Measurements from ENCODE around the gene SLC22A23.

The SLC22A23 gene

DNA sequence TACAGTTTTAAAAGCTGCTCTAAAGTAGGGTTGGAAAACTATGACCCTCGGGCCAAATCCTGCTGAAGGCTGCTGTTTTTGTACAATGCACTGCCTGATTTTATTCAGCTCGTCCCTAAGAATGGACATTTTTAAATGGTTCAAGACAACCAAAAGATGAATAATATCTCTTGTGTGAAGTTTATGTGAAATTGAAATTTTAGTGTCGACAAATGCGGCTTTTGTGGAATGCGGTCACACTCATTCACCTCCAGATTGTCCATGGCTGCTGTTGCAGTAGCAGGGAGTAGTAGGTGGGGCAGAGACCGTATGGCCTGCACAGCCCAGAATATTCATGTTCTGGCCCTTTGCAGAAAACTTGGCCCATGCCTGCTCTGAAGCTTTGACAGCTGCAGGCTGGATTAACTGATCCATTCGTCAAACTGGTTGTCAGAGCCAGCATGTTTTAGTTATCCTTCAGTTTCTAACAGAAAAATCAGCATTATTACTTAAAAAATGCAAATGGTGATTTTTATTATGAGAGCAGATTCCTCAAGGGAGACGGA lies 106.5 kb downstream of the SLC22A23 start:
- no peak for DNase-seq

DNA sequence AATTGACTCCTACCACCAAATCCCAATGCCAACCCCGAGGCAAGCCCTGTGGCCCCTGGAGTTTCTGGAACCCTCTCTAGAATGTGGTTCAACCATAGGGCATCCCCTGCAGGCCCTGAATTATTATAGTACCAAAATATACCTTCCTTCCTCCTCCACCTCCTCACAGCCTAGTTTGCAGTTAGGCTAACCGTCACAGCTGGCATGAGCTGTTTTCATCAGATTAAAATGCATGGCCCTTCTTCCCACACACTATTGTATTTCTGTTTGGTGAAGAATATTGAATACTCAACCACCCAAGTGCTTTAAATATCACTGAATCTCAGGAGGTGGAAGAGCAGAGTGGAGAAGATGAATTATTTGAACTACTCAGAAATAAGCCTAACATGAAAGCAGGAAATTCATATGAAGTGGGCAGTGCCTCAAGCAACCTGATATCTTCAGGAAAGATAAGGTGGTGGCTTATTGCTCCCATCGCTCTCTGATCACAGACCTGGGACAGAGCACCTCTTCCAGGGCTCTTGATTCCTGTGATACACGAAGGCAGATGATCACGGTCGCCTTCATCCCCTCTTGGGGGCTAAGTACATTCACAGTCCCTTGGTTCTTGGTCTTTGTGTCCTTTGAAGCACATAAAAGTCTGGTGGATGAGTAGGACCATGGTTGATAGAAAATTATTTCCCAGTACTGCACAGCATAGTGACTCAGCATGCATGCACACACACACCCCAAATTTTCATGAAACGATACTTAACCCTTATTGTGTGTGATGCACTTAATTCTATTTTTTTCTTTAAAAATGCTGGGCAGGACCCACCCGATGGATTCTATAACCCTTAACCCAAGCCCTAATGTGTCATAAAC lies 107.2 kb downstream of the SLC22A23 start:
- peak; percentile 56 for DNase-seq

DNA sequence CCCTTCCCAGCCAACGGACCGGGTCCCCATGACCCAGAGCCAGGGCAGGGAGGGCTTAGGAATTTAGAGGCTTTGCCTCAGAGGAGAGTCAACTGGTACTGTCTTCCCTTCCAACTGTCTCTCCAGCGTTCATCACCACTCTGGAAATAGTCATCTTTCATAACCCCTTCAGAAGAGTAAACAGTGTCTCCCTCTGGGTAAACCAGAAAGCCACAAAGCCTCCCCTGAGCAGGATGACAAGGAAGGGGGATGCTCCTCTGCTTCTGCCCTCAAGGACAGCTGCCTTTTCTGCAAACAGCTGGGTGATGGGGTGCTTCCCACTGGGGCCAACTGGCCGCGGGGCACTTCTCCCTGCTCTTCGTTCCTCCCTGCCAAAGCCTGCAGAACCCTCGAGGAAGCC lies 108.0 kb downstream of the SLC22A23 start:
- peak; percentile 10 for DNase-seq

DNA sequence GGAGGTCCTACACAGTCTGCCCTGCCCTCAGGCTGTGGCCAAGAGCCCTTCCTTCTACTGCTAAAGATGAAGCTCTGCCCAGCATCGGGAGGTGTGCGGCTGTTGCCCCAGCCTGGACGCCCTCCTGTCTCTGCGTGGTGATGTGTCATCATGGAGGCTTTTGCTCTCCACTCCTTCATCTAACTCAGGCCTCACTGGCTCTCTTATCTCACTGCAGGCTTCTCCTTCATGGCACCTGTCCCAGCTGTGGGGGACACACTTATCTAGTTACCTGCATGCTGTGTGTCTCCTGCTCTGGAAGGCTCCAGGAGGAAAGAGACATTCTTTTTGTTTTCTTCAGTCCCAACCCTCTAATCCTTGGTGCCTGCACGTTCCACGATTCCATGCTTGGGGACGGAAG lies 109.0 kb downstream of the SLC22A23 start:
- DNase-seq: no peak

DNA sequence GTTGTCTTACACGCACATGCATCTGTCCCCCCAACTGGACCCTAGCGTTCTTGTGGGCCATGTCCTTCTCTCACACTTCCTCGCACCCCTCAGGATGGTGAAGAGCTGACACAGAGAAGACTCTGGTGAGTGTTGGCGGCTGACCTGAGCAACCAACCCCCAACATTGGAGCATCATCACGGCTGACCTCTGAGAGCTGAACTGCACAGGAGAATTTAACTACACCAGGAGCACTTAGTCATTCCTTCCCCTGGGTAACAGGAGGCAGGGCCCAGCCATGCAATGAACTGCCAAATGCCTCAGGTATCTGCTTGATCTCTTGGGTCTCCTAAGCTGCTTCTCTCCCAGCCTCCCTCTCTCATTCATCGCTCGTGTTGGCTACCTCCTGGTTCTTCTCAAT lies 109.6 kb downstream of the SLC22A23 start:
- DNase-seq: no peak

DNA sequence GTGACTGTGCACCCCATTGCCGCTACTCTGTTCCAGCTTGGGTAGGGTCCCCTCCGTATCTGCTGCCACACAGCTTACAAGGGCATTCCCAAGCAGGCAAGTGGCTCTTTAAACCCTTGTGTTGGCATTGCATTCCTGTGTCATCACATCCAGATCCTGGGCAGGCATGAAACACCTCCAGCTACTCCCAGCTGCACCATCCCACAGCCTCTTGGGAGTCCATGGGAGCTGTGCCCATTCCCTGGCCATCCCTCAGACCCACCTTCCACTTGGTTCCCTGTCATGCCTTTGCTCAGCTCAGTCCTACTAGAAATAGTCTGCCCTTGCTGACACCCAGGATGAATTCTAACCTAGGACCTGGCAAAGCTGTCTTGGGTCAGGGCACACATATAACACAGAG lies 110.4 kb downstream of the SLC22A23 start:
- no peak for DNase-seq

DNA sequence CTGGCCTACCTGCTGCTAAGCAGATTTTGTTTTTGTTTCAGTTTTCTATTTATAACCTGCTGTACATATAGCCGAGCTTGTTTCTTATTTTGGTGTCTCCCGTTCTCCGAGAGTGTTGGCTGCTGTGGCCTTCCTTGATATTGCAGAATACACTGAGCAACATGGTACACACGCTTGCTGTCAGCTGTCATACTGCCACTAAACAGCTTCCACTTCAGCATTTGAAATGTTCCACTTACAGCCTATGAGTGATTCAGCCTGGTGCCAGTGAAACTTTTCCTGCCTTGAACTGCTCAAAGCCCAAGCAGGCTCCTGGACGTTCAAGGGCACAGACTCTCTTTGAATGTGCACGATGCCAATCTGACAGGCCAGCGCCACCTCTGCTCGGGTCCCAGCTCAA lies 111.0 kb downstream of the SLC22A23 start:
- no peak for DNase-seq

DNA sequence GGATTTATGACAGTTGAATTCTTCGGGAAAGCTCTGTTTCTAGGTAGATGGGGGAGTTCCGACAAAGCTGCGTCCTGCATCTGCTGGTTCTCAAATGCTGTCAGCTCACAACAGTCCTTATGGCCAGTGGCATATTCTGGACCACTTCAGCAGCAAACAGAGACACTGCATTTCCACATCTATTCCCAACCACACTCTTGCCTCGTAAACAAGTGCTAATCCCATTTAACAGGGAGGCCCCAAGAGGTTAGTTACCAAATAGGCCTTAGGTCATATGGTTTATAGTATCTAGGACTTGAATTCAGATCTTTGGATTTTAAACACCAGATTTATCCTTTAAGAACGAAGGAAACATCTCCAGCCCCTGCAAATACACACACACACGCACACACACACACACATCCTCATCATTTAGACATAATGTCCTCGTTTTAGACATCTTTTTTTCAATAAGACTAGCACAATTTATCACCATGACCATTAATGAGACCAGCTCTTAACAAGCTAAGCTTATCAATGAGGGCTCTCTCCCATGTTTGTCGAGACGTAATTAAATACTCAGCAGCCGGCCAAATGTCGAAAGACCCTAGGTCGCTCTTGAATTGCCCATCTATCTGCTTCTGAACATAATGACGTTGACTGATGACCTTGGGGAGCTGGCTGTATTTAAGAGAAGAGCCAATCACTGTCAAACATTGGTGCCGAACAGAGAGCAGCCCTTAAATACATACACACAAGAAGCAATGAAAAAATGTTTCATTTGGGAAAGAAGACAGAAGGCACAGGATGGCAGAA lies 113.6 kb downstream of the SLC22A23 start:
- DNase-seq: no peak

DNA sequence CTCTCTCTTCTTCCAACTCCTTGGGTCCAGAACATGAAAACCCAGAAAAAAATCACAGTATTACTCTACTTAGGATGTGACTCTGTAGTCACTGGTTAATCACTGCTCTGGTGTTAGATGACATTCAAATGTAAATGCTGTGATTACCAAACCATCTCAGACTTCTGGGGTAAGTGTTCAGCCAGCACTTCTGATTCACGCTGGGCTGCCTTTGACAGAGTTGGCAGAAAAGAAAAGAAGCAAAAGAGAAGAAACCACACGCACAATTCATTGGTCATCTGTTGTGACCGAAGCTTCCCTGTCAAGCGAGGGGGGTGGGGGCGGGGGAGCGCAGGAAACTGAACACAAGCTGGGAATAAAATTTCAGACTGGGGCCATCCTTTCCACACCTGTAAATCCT lies 115.4 kb downstream of the SLC22A23 start:
- DNase-seq: no peak

DNA sequence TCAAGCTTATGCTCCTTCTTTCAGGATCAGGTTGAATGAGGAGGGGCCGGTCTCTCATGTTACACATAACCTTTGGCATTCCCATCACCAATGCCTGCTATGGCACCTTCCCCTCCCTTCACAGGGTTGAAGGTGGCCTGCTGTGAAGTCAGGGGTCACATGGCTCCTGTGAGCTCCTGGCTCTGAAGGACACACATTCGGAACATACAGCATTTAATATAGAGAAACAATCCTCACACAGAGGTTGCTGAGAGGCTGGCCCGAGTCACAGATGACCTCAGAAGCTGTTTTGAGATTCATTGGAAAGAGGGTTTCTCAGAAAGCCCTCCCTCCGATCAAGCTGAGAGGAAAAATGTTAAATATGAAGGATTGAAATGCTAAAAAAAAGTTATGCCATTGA lies 116.0 kb downstream of the SLC22A23 start:
- DNase-seq: no peak

DNA sequence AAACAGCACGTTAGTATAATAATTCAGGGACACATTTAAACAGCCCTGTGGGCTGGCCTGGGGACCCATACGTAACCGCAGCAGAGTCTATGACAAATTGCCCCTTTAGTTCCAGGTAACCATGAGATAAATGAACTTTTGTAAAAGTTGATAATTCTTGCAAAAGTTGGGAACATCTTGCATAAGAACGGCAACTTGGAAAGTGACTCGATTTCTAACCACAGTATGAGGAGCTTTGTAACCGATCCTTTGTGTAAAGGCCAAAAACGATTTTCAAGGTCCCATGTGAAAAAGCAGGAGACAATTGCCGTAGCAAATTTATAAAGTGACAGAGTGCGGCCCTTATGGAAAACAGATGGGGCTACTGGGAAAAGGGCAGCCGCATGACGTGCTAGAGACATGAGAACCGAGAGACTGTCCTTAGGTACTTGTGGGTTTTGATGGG lies 116.5 kb downstream of the SLC22A23 start:
- no peak for DNase-seq

DNA sequence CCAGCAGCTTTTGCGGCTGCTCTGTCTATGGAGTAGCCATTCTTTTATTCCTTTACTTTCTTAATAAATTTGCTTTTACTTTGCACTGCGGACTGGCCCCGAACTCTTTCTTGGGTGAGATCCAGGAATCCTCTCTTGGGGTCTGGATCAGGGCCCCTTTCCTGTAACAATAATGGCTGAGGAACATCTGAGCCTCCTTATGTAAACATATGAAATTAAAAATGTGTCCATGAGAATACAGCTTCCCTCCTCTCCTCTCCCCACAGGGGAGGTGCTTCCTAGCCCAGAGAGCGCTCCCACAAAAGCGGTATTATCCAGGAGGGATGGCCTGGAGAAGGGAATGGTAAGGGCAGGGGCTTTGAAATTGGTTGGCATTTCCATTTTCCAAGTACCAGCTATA lies 117.0 kb downstream of the SLC22A23 start:
- no peak for DNase-seq

DNA sequence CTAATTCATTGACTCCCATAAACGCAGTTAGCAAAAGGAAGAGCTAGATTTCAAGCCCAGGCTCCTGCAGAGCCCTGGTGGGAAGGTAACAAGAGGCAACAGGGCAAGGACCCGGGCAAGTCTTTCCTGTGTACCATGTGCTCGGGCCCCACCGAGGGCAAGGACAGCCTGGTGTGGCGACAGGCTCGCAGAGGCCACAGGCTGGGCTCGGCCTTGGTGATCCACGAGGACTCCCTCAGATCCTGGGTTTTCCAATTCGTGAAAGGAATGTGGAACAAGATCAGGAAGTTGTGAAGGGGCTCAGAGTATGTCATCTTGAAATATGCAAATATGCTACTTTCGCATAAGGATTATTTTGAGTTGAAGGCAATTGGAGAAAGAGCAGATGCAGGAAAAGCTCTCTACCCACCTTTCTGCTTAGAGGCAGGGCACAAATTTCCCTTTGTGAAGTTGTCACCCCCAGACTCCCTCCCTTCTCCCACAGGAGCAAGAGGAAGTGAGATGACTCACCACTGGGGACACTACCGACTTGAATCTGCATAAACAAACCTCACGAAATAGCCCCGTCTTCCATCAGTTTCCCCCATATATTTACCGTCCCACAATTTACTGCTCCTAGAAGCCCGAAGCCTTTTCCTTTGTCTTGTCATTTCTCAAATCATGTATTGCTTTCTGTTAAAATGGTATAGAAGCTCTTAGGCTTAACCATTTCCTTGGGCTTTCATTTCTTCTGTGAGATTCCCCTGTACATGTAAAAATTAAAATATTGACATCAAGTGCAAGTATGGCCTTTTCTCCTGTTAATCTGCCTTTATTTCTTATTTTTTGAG lies 119.1 kb downstream of the SLC22A23 start:
- no peak for DNase-seq

DNA sequence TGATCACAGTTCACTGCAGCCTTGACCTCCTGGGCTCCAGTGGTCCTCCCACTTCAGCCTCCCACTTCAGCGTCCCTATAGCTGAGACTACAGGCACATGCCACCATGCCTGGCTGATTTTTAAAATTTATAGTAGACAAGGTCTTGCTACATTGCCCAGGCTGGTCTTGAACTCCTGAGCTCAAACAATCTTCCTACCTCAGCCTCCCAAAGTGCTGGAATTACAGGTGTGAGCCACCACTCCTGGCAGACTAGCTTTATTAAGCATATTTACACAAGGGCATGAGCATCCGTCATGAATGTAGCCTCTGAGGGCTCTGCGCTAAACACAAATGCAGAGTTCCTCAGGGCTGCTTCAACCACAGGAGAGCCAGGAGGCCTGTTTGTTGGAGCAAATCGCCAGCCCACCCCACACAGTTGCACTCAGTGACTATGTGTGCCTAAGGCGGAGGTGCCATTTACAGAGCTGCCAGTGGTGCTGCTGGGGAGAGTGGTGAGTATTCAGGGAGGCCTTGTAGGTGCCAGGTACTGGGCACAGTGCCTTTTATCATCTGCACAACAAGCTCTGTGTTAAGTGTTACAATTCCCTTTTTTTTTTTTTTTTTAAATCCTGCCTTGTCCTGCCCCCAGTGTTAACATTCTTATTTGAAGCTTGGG lies 119.9 kb downstream of the SLC22A23 start:
- no peak for DNase-seq

DNA sequence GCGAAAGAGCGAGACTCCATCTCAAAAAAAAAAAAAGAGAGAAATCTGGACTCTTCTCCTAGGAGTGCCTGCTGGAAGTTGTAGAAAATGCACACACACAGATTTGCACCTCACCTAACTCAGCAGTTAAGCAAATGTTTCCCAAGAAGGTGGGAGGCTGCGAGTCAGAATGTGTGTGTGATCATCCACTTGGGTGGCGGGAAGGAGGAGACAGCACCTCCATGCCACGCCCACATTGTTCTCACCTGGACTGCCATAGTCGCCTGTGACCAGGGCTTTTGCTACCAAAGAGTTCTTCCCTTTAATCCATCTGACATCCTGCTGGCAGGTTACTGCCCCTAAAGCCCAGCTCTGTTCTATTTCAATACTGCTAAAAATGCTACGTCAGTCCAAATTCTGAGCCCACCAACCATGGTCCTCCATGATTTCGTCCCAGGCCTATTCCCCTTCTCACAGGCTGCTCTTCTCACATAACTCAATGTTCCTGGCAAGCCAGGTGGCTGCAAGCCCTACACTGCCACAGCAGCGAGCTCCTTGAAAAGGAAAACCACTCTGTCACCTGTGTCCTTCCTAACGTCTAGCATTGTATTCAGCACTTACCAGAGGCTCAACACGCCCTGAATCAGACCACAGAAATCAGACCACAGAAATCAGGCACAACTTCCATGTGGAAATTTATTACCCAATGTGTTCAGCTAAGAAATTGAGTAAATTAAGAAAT lies 120.6 kb downstream of the SLC22A23 start:
- DNase-seq: no peak

DNA sequence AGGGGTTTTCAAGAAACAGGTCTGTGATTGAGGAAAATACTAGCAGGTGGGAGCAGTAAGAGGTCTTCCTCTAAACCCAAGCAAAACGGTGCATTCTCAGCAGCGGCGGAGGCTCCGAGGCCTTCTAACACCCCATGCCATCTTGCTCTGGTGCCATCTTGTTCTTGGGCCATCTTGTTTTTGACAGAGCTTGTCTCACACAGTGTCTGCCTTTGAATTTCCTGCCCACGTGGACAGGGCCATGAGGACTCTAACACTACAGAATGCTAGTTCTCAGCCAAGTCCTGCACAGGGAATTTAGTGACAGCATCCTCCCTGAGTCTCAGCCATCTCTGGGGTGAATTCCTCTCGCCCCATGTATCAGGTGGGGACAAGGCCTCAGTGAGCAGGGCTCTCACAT lies 121.7 kb downstream of the SLC22A23 start:
- no peak for DNase-seq

DNA sequence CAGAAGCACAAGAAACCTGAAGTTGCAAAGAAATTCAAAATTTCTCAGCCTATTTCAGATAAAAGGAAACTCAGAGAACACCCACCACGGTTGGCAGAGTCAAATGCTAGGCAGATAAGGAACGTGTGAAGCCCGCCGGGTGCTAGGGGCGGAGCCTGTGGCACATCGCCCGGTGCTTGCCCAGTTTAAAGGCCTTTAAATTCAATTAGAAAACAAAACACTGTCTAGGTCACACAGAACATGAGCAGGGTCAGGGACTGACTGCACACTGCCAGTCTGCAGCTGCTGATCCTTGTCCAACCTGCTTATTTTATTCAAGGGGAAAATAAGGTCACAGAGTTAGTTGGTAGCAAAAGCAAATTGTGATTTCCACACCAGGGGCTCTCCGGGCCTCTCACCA lies 122.3 kb downstream of the SLC22A23 start:
- no peak for DNase-seq

DNA sequence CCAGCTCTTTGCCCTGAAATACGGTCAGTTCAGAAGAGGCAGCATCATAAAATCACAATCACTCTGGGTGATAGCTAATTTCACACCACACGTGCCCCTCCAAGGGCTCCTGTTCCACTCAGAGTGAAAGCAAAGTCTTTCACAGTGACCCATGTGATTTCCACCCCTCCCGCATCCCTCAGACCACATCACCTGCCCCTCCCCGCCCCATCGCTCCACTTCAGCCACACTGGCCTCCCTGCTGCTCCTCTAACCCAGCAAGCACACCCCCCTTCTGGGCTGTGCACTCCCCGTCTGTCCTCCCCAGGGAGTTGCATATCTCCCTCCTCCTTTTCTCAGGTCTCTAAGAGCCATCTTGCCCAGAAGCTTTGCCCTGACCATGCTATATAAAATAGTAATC lies 123.6 kb downstream of the SLC22A23 start:
- no peak for DNase-seq

DNA sequence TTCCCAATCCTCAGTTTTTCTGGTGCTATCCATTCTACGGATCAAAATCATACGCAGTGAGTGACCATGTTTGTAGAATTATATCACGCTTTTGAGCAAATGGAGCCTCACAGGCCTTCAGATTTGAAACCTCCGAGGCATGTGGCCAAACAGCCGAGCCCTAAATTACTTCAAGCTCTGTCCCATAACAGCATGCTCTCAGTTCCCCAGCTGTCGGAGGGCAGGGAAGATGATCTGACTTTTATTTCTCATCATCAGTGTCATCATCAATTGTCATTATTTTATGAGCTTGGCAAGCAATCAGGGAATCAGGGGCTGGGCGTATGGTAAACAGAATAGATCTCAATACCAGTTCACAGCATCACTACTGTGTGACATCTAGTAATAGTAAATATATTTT lies 124.9 kb downstream of the SLC22A23 start:
- DNase-seq: no peak

DNA sequence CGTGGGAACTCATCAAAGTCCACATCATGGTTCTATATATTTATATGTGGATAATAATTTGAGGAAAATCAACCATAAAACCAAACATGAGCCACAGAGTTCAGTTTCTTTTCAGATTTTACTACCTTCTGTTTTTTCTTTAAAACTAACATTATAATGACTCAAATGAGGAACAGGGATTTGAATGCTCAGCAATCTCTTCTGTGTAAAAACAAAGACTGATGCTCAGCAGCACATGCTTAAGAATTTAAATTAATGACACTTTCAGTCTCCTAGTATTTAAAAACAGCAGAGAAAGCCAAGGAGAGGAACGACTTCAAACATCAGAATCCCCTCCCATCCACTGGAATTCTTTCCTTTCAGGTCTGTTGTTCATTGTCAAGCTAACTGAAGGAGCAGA lies 125.4 kb downstream of the SLC22A23 start:
- no peak for DNase-seq

DNA sequence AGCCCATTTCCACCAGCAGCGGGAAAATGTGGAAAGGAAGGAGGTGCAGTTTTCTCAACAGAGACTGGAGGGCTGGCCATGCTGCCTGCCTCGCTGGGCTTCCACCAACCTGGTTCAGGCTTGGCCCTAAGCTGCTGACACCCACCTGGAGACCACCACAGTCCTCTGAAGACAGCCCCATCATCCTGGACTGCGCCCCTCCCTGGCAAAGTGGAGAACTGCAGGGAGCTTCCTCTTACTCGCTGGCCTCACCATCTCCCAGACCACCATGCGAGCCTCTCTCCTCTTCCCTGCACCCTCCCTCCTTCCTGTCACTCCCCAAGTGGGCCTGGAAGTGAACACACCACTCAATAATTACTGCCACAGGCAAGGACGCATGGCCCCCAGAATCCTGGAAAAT lies 126.7 kb downstream of the SLC22A23 start:
- DNase-seq: no peak
